Measurements from ENCODE around the gene SHROOM2.

The SHROOM2 gene

GRCh38 chrX:9784332-9784731 lies 1.9 kb upstream of the SHROOM2 start:
- TF ChIP-seq ZBTB7A (IDR thresholded peaks at IDR 0.05; ENCODE audit: low read depth) = no peak
- TF ChIP-seq, protein P1, sequence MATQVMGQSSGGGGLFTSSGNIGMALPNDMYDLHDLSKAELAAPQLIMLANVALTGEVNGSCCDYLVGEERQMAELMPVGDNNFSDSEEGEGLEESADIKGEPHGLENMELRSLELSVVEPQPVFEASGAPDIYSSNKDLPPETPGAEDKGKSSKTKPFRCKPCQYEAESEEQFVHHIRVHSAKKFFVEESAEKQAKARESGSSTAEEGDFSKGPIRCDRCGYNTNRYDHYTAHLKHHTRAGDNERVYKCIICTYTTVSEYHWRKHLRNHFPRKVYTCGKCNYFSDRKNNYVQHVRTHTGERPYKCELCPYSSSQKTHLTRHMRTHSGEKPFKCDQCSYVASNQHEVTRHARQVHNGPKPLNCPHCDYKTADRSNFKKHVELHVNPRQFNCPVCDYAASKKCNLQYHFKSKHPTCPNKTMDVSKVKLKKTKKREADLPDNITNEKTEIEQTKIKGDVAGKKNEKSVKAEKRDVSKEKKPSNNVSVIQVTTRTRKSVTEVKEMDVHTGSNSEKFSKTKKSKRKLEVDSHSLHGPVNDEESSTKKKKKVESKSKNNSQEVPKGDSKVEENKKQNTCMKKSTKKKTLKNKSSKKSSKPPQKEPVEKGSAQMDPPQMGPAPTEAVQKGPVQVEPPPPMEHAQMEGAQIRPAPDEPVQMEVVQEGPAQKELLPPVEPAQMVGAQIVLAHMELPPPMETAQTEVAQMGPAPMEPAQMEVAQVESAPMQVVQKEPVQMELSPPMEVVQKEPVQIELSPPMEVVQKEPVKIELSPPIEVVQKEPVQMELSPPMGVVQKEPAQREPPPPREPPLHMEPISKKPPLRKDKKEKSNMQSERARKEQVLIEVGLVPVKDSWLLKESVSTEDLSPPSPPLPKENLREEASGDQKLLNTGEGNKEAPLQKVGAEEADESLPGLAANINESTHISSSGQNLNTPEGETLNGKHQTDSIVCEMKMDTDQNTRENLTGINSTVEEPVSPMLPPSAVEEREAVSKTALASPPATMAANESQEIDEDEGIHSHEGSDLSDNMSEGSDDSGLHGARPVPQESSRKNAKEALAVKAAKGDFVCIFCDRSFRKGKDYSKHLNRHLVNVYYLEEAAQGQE (IDR thresholded peaks at IDR 0.05; ENCODE audit: low read depth) = no peak
- TF ChIP-seq FOXM1 (IDR thresholded peaks at IDR 0.05; ENCODE audit: borderline replicate concordance, low read depth) = no peak
- TF ChIP-seq NFIC (IDR thresholded peaks at IDR 0.05) = no peak
- TF ChIP-seq TCF12 (IDR thresholded peaks at IDR 0.05; ENCODE audit: low read depth) = no peak
- no peak for TF ChIP-seq TEAD4 (IDR thresholded peaks at IDR 0.05)
- no peak for TF ChIP-seq CEBPB (IDR thresholded peaks at IDR 0.05)
- TF ChIP-seq EGR1 (IDR thresholded peaks at IDR 0.05) = no peak
- TF ChIP-seq RAD21 (IDR thresholded peaks at IDR 0.05; ENCODE audit: low read depth) = no peak
- TF ChIP-seq YY1 (IDR thresholded peaks at IDR 0.05; ENCODE audit: low read depth) = no peak
- TF ChIP-seq USF1 (IDR thresholded peaks at IDR 0.05) = no peak

DNA sequence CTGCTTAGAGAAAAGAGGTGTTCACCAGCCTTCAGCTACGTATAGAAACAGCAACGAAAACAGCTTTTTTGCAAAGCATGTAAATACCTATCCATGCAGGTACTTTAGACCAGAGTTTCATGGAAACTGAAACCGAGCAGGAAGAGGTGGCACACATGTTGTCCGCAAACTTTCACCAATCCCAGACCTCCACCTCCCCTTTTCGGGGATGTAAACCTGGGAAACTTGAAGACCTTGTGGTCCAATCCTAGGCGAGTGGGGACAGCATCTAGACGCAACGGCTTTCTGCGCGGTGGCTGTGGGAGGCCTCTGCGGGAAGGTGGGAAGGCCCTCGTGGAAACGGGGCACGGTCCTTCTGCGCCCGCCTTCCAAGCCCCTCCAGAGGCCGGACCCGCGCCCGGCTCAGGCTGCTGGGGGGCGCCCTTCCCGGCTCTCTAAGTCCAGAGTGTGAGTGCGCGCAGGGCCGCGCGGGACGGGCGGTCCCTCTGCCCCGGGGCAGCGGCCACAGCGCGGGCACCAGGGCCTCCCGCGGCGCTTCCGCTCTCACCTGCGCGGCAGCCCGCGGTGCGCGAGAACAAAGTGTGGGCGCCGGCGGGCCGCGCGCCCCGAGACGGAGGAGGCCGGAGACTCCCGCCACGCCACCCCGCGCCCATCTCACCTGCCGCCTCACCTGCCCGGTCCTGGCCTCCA lies 830 bp upstream of the SHROOM2 start:
- no peak for TF ChIP-seq YY1 (IDR thresholded peaks at IDR 0.05; ENCODE audit: low read depth)
- no peak for TF ChIP-seq RAD21 (IDR thresholded peaks at IDR 0.05; ENCODE audit: low read depth)
- TF ChIP-seq, protein P1 (IDR thresholded peaks at IDR 0.05; ENCODE audit: low read depth) = no peak
- TF ChIP-seq CEBPB (IDR thresholded peaks at IDR 0.05) = no peak
- TF ChIP-seq, protein P2, sequence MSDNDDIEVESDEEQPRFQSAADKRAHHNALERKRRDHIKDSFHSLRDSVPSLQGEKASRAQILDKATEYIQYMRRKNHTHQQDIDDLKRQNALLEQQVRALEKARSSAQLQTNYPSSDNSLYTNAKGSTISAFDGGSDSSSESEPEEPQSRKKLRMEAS (IDR thresholded peaks at IDR 0.05) = no peak
- TF ChIP-seq FOXM1 (IDR thresholded peaks at IDR 0.05; ENCODE audit: borderline replicate concordance, low read depth) = no peak
- no peak for TF ChIP-seq TAF1 (IDR thresholded peaks at IDR 0.05; ENCODE audit: low read depth)
- TF ChIP-seq EGR1 (IDR thresholded peaks at IDR 0.05) = no peak
- no peak for TF ChIP-seq EP300 (IDR thresholded peaks at IDR 0.05; ENCODE audit: borderline replicate concordance)
- TF ChIP-seq TEAD4 (IDR thresholded peaks at IDR 0.05) = no peak
- no peak for TF ChIP-seq NFIC (IDR thresholded peaks at IDR 0.05)
- no peak for TF ChIP-seq CREB1 (IDR thresholded peaks at IDR 0.05; ENCODE audit: low read depth)
- no peak for TF ChIP-seq TCF12 (IDR thresholded peaks at IDR 0.05; ENCODE audit: low read depth)
- TF ChIP-seq USF1 (IDR thresholded peaks at IDR 0.05) = no peak
- no peak for TF ChIP-seq ZBTB7A (IDR thresholded peaks at IDR 0.05; ENCODE audit: low read depth)

DNA sequence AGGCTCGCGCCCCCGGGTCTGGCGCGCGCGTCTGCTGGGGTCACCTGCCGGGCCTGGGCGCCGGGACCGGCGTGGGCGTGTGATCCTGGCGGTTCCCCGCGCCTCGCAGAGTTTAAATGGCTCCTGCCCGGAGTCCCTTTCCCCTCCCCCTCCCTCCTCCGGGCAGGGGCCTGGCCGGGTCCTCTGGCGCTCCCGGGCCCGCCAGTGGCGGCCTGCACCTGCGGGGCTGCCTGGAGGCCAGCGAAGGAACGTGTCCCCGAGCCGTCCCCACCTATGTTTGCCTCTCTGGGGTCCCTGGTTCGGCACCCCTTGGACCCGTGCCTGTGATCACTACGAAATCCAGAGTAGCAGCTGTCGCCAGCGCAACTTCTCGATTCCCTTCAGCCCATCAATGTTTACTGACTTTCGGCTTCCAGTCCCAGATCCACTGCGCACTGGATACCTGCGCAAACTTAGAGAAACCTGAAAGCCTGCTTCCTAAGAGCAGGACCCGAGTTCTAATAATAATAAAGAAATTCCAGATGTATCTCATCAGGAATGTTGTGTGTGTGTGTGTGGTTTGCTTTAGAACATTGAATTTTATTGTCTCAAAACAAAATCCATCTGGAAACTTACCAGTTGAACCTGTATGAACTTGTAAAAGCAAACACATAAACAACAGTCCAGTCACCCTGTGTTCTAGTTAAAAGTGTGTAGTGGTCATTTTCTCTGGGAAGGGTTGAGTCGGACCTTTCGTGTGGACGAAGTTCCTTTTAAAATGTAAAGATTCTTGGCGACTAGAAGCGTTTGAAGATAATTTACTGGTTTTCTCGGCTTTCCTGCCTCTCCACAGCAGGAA lies 788 bp downstream of the SHROOM2 start:
- TF ChIP-seq ZBTB7A (IDR thresholded peaks at IDR 0.05; ENCODE audit: low read depth) (no peak), EGR1 (IDR thresholded peaks at IDR 0.05) (peak; percentile 43; the same call in 1 of the 2 replicates)

DNA sequence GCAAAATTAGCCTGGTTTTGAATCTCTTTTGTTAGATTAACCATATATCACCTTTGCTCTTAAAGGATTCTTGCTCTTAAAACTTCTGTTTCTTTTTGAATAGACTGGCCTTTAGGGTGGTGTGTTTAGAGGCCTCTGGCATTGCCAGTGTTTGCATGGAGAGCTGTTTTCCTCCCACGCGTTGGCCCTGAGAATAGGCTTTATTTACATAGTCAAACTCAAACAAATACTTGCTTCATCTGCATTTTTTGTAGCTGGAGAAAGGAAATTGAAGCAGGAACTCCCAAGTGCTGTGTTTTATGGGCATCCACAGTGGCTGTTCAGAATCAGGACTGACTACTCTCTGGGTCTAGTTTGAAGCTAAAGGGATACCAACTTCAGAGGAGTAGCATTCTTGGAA lies 2.7 kb downstream of the SHROOM2 start:
- TF ChIP-seq TAF1 (IDR thresholded peaks at IDR 0.05; ENCODE audit: low read depth) = no peak
- TF ChIP-seq, protein P1 (IDR thresholded peaks at IDR 0.05; ENCODE audit: low read depth) = no peak
- no peak for TF ChIP-seq CEBPB (IDR thresholded peaks at IDR 0.05)
- no peak for TF ChIP-seq TCF12 (IDR thresholded peaks at IDR 0.05; ENCODE audit: low read depth)
- TF ChIP-seq TEAD4 (IDR thresholded peaks at IDR 0.05) = no peak
- TF ChIP-seq, protein P2 (IDR thresholded peaks at IDR 0.05) = no peak
- TF ChIP-seq NFIC (IDR thresholded peaks at IDR 0.05) = no peak
- no peak for TF ChIP-seq YY1 (IDR thresholded peaks at IDR 0.05; ENCODE audit: low read depth)
- no peak for TF ChIP-seq ZBTB7A (IDR thresholded peaks at IDR 0.05; ENCODE audit: low read depth)
- no peak for TF ChIP-seq CREB1 (IDR thresholded peaks at IDR 0.05; ENCODE audit: low read depth)
- no peak for TF ChIP-seq RAD21 (IDR thresholded peaks at IDR 0.05; ENCODE audit: low read depth)
